ENCODE results near the gene RESF1.

DNA sequence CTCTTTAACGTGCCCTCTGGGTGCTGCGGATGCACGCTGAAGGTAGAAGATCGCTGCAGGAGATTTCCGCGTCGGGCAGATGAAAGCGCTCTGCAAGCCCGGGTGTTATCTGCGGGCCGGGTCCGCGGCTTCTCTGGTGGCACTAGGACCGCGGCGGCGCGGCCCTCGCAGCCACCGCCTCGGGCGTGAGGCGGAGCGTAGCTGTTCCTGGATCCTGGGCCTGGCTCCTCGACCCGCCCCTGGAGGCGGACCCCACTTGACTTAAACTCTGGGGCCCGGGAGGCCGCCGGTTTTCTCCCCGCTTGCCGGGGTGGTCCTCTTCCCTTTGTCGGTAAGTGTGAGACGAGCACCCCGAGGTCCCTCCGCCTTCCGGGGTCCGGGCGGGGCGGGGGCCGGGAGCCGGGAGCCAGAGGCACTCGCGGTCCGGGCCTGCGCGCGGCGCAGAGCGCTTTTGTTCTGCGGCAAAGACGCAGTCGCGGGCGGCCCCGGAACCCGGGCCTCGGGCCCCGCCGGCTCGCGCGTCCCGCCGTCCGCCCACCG lies at the start of gene RESF1:
- TF ChIP-seq POLR2A (IDR thresholded peaks at IDR 0.05; ENCODE audit: low read depth, low read length): peak; percentile 79
- TF ChIP-seq POLR2AphosphoS5 (IDR thresholded peaks at IDR 0.05; ENCODE audit: low read depth, low read length): peak; percentile 75; the same call in 1 of the 2 replicates
